GM18951 (cell line): ENCODE measurements around the gene SUN1.
A peak's percentile ranks its signal among the peaks of the same experiment; 100 is the strongest.

ENCODE experiments used
- POLR2A ChIP-seq: IDR thresholded peaks from 4 replicates; pipeline ENCODE4 v1.6.1; 2011; ENCODE audit warnings: mild to moderate bottlenecking; ENCODE audit not compliant: insufficient read length, insufficient read depth; ENCODE audit errors: extremely low read depth
- in situ Hi-C: fragments of 300-500 bp; cut with MboI; formaldehyde crosslinking; loops from one replicate; pipeline ENCODE4 v1.12.0; 2022; ENCODE audit warnings: low sequenced_read_pairs, mixed read lengths, inconsistent platforms; ENCODE audit not compliant: unreplicated experiment

The SUN1 gene

GRCh38 chr7:895451-896052, 63.3 kb downstream of the SUN1 start:
- TF ChIP-seq POLR2A = no peak
- in situ Hi-C loops = no loop called here

- TF ChIP-seq POLR2A = peak; percentile 15
- in situ Hi-C loops = no loop called here
Observed at GRCh38 chr7:896346-897075, 64.2 kb downstream of the SUN1 start.

DNA sequence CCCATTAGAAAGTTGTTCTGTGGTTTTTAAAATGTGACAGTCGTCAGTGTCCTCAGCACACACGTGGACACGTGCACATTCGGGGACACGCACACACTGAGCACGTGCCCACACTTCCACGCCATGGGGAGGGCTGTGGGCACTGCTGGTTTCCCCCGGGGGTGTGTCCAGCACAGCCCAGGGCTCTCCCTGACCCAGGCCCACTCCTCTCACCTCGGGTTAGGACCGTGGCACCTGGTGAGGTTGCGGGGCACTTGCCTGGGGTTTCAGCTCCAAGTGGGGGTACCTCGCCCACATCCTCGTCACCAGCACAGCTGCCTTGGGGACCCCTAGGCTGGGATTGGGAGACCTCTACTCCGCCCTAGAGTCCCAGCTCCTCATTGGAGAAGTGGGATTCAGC, 64.8 kb downstream of the SUN1 start:
- in situ Hi-C loops = no loop called here
- TF ChIP-seq POLR2A = peak; percentile 0

- no peak for TF ChIP-seq POLR2A
- in situ Hi-C loops = no loop called here
Observed at GRCh38 chr7:897771-898376, 65.6 kb downstream of the SUN1 start.

- in situ Hi-C loops = no loop called here
- no peak for TF ChIP-seq POLR2A
Observed at GRCh38 chr7:898460-898854, 66.2 kb downstream of the SUN1 start.

- no peak for TF ChIP-seq POLR2A
- in situ Hi-C loops = no loop called here
Observed at GRCh38 chr7:898855-899681, 66.8 kb downstream of the SUN1 start.

- in situ Hi-C loops = no loop called here
- TF ChIP-seq POLR2A = no peak
Observed at GRCh38 chr7:899806-900205, 67.5 kb downstream of the SUN1 start.

DNA sequence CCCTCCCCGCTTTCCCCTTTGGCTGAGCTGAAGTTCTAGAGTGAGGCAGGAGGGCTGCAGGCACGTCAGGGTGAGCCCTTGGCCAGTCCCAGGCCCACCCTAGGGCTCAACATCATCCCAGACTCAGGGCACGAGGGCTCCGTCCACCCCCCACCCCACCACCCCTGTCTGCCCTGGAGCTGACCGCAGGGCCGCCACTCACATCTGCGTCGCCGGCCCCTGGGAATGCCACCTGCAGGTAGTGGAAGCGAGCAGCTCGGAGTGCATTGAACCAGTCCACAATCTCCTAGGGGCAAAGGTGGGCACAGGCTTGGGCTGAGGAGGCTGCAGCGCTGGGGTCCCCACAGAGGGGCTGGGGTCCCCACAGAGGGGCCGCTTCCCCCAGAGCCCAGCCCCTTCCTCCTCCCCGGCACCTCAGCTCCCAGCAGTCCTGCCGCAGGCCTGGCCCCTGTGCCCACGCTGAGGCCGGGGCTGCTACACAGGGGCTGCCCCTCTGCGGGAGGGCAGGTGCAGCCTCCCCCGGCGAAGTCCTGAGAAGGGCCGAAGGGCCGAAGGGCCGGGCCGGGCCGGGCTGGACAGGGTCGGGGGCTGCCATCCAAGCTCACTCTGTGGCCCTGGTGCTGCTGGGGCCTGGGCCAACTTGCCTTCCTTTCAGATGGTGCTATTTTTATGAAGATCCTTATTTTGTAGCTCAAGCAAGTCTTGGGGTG, 68.2 kb downstream of the SUN1 start:
- in situ Hi-C loops = no loop called here
- no peak for TF ChIP-seq POLR2A

- in situ Hi-C loops = no loop called here
- TF ChIP-seq POLR2A = no peak
Observed at GRCh38 chr7:901041-901387, 68.7 kb downstream of the SUN1 start.

DNA sequence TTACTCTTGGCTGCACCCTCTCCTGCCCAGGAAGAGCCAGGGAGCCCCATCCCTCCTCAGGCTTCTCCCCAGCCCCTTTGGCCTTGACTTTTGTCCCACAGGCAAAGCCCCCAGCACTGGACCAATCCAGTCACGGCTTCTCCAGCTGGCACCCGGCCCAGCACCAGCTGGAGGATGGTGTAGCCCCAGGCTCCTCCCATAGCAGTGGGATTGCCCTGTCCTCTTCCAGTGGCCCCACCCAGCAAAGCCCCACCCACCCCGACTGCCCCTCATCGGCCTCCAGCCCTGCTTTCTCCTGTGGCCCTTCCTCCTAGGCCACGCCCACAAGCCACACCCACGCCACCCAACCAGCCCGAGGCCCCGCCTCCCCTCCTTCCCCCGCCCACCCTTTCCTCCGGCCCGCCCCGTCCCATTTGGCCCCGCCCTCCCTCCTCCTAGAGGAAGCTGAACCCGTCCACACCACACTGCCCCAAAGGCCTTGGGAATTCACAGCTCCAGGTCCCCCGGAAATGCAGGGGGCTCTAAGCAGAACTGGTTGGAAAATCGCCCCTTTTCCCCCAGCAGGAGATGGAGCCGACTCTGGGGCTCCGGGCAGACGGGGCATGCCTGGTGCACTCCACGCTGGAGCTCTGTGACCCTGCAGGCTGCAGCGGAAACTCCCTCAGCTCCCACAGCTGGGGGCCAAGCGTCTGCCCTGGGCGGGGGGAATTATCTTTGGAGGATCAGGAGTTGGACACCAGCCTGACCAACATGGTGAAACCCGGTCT, 69.3 kb downstream of the SUN1 start:
- in situ Hi-C loops = no loop called here
- no peak for TF ChIP-seq POLR2A

DNA sequence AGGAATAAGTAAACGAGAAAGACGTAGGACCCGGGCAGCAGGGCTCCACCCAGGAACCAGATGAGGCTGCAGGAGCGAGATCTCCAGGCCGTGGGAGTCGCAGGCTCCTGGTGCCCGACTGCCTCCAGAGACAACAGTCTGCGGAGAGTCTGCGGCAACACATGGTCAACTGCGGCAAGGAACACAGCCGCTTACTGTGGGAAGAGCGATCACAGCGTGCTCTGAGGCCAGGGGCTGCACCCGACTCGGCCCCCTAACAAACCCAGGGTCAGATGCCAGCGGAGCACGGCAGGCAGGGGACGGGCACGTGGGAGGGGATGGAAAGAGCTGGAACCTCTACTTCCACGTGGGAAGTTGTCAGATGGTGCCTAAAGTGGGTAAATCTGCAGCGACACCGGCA, 70.7 kb downstream of the SUN1 start:
- no peak for TF ChIP-seq POLR2A
- in situ Hi-C loops = no loop called here
